ENCODE results near the gene NPM3.

GRCh38 chr10:101780818-101781654 is 2.2 kb downstream of the NPM3 start:
- TF ChIP-seq CTCF (IDR thresholded peaks at IDR 0.05), result peak; percentile 76 to 97 (median 78)
- TF ChIP-seq POLR2A (IDR thresholded peaks at IDR 0.05), result no peak
